Fibroblast of skin of left biceps (primary cell): Measurements from ENCODE around the gene OLFML1.
A peak's percentile ranks its signal among the peaks of the same experiment; 100 is the strongest.

Experiments used
- DNase-seq, 2 experiments: peaks; one replicate each; pipeline ENCODE4 v3.0.0-alpha.2; 2013; ENCODE audit warnings: low read depth in 2 of 2

The OLFML1 gene

GRCh38 chr11:7532405-7533145 is 47.3 kb downstream of the OLFML1 start:
- no peak for DNase-seq

DNA sequence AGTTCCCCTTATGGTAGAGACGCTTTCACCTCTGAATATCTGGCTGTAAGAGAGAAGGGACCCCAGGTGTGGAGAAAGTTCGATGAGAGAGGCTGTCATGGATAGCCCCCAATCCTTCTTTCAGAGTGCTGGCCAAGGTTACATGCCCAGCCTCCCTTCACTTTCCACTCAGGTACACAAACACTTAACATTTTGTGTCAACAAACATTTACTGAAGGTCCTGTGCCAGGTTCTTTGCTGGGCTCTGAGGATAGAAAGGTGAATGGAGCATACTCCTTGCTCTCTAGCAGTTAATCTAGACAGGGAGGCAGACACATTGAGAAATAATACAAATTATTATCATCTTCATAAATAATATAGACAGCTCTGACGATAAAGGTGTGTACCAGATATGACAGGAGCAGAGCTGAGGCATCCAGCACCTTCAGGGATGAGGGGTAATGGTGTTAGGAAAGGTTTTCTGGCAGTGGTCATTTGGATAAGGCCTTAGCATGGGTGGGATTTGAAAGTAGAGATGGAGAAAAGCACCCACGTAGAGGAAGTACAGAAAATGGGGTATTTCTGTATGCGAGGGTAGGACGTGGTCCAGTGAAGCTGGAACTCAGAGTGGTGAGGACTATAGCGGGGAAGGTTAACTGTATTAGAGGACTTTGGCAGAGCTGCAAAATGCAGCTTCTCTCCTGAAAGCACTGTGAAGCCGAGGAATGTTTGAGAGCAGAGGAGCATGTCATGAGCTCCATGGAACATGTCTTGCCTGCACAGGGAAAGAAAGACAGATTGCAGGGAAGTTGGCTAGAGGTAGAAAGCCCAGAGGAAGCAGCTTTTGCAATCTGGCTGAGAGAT is 48.1 kb downstream of the OLFML1 start:
- DNase-seq = no peak

- DNase-seq = no peak
Measured at GRCh38 chr11:7534042-7534378, 48.7 kb downstream of the OLFML1 start.

DNA sequence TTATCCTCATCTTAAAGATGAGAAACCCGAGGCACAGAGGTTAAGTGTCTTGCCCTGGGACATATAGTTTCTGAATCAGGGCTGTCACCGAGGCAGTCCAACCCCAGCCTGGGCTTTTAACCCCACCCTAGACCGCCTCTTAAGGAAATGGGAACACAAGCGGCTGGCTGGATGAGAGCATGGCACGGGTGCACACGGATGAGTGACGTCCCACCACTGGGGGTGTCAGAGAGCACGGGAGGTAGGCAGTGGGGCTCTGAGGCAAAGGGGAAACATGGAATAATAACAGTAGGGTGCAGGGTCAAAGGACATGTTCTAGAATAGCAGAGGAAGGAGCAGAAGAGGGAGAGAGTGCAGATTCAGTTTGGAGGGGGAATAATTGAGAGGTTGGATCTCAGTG is 50.8 kb downstream of the OLFML1 start:
- no peak for DNase-seq

DNA sequence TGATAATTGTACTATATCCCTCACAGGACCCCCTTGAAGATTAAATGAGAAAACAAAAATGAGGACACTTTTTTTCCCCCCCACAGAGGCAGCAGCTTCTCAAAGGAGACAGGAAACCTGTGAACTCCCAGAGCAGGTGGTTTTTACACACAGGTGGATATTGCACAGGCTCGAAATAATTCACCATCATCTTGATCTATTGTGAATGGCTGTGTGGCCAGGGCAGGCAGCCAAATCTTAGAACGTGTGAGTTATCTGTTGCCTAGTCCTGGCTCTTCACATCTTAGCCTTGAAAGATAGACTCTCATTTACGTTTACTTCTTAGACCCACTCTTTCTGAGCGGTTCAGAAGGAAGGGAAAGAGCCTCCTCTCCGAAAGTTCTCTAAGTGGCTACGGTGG is 52.0 kb downstream of the OLFML1 start:
- DNase-seq = no peak

DNA sequence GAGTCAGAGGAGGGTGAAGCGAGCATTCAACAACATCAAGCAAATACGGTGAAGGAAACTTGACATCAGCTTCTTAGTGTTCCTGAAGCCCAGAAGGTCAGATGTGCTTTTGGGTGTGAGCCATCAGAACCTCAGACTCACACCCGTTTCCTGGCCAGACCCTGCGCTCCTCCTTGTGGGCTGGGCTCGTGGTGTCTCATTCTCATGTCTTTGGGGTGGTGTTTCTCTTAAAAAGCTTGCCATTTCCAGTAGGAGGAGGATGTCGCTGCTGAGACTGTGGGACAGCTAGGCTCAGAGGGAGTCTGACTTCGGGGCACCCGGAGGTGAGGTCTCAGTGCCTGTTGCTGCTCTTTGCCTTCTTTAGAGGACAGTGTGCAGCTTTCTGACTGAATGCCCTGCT is 52.7 kb downstream of the OLFML1 start:
- DNase-seq = no peak

DNA sequence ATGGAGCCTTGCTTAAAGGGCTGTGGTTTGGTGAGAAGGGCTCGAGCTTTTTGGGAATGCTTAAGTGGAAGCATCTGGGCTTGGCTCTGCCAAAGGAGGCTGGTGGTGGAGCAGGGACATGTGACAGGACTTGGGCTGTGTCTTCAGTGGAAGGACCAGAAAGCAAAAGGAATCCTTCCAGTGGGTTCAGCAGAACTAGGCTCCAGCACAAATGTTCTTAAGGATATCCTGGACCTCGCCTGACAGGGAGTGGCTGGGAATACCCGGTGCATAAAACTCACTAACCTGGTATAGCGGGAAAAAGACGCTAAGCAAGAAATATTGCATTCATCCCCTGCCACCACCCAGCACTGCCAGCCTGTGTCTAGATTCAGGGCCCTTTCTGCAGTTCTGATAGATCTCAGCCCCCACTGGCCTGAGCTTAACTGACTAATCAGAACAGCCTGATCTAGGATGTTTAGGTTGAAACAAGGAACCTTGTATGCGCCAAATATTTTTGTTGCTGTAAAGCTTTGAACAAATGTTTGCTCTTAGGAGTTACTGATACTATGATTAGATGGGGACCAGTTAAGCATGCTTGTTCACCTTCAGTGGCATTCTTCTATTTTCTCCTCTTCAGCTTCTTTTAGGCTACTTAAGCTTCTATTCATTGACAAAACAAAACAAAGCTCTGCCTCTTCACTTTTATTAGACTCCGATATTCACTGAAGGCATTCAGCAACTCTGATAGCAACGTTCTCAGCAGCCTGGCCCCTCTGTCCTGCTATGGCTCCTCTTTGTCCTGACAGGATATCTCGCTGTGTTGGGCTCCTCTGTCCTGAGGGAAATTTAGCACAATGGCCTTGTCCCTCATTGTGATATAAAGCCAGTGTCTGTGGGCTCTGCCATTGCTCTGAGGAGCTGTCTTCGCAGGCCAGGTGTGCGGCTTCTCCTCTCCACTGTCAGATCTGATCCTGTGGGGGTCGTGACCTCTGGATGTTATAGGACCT is 53.5 kb downstream of the OLFML1 start:
- no peak for DNase-seq

- no peak for DNase-seq
Measured at GRCh38 chr11:7540830-7541555, 55.7 kb downstream of the OLFML1 start.

DNA sequence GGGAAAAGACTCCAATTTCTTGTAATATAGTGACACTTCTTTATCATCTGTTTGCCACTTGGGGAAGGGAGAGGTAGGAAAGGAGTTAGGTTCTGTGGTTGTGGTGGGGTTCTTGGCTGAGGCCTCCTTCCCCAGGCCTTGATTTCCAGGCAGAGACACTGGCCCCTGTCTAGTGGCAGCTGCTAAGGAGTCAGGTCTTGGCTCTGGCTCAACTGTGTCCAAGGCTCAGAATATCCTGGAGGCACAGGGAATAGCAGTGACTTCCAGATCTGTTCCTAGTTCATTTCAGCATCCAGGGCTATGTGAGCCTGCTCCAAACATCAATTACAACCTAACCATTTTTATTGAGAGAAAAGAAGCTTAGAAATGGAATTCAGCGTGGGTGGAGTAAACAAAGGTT is 58.0 kb downstream of the OLFML1 start:
- DNase-seq = no peak

- DNase-seq = no peak
Measured at GRCh38 chr11:7544021-7544420, 58.7 kb downstream of the OLFML1 start.

GRCh38 chr11:7545611-7546010 is 60.3 kb downstream of the OLFML1 start:
- DNase-seq = no peak

GRCh38 chr11:7546324-7546791 is 61.1 kb downstream of the OLFML1 start:
- DNase-seq = no peak

- DNase-seq = no peak
Measured at GRCh38 chr11:7547687-7548086, 62.4 kb downstream of the OLFML1 start.

DNA sequence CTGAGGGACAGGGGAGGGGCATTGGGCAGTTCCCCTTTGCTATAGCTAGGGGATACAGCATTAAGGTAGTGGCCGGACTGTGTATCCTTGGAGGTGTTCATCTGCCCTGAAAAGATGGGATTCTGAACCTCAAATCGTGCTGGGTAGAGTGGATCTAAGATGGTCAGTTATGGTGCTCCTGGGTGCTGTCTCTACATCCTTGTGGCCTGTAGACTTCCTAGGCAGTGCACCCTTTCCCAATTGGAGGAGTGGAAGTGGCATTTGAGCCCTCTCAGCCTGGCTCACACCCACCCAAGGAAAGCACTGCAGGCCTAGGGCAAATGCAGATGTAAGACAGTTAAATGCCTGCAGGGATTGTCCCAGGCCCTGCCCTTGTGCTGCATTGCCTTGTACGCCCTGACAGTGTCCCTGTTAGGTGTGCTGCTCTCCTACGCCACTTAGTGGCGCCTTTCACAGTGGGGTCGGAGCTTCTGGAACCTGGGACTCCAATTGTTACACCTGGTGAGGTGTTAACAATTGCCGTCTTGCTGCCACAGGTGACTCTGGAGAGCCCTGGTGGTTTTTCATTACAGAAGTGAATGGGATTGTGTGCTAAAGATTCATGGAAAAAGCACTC is 63.5 kb downstream of the OLFML1 start:
- no peak for DNase-seq

- DNase-seq = no peak
Measured at GRCh38 chr11:7549681-7550080, 64.4 kb downstream of the OLFML1 start.

DNA sequence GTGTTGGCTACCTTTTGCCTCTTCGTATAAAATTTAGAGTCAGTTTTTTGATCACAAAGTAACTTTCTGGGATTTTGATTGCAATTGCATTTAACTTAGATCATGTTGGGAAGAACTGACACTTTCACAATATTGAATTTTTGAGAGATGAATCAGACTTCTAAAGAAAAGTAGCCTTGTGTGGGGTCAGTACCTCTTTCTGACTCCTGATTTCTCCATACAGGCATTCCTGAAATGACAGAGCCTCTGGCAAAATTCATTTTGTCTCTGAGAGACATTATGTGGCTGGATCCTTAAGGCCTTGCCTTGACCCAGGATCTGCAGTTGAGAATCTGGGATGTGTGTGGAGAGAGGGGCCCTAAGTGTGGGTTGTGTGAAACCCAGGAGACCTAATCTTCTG is 66.3 kb downstream of the OLFML1 start:
- DNase-seq = peak; percentile 31 to 33

- no peak for DNase-seq
Measured at GRCh38 chr11:7552666-7553065, 67.4 kb downstream of the OLFML1 start.

- no peak for DNase-seq
Measured at GRCh38 chr11:7555052-7555699, 69.9 kb downstream of the OLFML1 start.

GRCh38 chr11:7558046-7558445 is 72.7 kb downstream of the OLFML1 start:
- DNase-seq = no peak
